Measurements from ENCODE around the gene MAP3K14. TPM values are rescaled to one million over a fixed set of nuclear protein-coding genes. Genes with fewer than 3 reads are reported as not detected.

The MAP3K14 gene
- total RNA-seq, 1 experiment from 2014 or later, result 58.3 TPM

DNA sequence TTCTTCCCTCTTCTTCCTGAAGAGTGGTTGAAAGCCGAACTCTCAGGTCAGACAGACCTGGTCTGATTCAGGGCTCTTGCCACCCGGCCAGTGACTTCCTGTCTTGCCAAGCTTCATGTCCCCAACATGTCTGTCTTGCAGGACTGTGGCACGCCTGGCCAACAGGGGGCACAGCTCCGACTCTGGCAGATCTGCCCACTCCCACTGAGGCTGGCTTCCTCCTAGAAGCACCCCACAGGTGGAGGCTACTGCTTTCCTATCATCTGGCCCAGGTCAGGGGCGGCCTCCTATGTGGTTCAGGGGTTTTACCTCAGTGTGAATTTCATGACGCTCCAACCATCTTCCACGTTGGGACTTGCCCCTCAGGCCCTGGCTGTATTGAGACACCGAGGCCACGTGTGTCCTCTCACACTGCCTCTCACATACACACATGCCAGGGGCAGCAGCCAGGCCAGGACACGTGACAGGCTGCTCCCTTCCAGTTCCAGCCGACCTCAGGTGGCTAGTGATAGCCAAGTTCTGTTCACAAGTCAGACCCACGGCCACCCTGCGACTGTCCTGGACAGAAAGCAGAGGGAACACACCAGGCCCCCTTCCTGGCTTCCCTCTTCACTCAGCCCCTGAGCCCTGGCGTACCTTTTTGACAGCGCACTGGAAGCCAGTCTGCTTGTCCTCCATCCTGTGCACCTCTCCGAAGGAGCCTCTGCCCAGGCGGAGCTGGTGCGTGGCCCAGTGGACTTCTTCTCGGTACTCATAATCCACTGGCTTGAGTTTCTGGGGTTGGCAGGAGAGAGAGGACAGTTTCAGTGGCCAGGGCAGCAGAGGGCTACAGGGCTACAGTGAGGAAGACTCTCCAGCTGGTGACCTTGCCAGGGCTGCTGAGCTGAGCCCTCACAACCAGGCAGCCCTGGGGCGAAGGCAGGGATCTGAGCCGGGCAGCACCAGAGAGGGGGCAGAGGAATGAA is 32.4 kb downstream of the MAP3K14 start:
- H3K9me3 ChIP-seq (ENCODE audit: insufficient read depth, low read depth), result no peaks in the 10 kb centered on the region
- H3K27ac ChIP-seq, result no peak overlapping the region
- H3F3A ChIP-seq (ENCODE audit: insufficient read depth, low read depth), result peaks cover 59% of the 10 kb centered on the region
- CTCF ChIA-PET, result interaction anchor here (0.6 kb wide), 1 partner anchor 9 kb away, joined by 3 read pairs; no protein-coding TSS in a partner anchor
- no TSS peak for BruUV-seq (replicated peaks)
- no peak overlapping the region for H2AFZ ChIP-seq
- no peaks in the 10 kb centered on the region for H3K27me3 ChIP-seq (ENCODE audit: insufficient read depth, low read depth)
- H3K36me3 ChIP-seq (ENCODE audit: low read depth), result peaks cover 49% of the 10 kb centered on the region
- POLR2A ChIA-PET (ENCODE audit: unreplicated experiment), result no interaction called here
- TF ChIP-seq EZH2 (IDR thresholded peaks at IDR 0.05; ENCODE audit: low read depth), result no peak
- TF ChIP-seq, protein P1, sequence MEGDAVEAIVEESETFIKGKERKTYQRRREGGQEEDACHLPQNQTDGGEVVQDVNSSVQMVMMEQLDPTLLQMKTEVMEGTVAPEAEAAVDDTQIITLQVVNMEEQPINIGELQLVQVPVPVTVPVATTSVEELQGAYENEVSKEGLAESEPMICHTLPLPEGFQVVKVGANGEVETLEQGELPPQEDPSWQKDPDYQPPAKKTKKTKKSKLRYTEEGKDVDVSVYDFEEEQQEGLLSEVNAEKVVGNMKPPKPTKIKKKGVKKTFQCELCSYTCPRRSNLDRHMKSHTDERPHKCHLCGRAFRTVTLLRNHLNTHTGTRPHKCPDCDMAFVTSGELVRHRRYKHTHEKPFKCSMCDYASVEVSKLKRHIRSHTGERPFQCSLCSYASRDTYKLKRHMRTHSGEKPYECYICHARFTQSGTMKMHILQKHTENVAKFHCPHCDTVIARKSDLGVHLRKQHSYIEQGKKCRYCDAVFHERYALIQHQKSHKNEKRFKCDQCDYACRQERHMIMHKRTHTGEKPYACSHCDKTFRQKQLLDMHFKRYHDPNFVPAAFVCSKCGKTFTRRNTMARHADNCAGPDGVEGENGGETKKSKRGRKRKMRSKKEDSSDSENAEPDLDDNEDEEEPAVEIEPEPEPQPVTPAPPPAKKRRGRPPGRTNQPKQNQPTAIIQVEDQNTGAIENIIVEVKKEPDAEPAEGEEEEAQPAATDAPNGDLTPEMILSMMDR (conservative IDR thresholded peaks at IDR 0.05), result peak; percentile 56; the same call in 1 of the 2 replicates
- intact Hi-C loops (cut with micrococcal nuclease; ENCODE audit: unreplicated experiment), result no loop called here
- H3K4me3 ChIP-seq, result no peak overlapping the region
- H3K9me2 ChIP-seq (ENCODE audit: insufficient read depth), result no peaks in the 10 kb centered on the region
- H3K4me2 ChIP-seq, result no peak overlapping the region
- H3K4me1 ChIP-seq (replicated peaks; ENCODE audit: insufficient read depth), result no peaks in the 10 kb centered on the region
- DNase-seq, result no peak
- no peaks in the 10 kb centered on the region for H3K79me2 ChIP-seq (ENCODE audit: low read depth)
- H4K20me1 ChIP-seq (ENCODE audit: insufficient read depth), result 0 out of 2 replicates have a peak, but pooled peaks cover 1% of the 10 kb centered on the region

DNA sequence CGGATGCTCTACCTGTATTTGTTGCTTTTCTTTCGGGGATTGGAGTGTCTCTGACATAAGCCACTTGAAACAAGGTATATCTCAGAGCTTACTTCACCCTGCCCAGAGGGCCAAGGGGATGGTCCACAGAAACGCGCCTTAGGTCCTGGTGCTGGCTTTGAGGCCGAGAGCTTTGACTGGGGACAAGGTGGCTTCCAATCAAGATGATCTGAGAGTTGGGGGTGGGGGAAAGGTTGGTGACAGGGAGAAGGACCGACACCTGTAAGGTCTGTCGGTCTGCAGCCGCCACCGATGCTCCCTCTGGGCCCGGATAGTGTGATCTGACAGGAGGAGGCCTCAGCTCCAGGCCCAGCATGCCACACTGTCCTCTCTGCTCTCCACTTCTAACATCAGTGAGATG is 33.1 kb downstream of the MAP3K14 start:
- Histone ChIP-seq H2AFZ (no peak overlapping the region), H3K9me3 (ENCODE audit: insufficient read depth, low read depth) (no peaks in the 10 kb centered on the region), H3K36me3 (ENCODE audit: low read depth) (peaks cover 42% of the 10 kb centered on the region), H4K20me1 (ENCODE audit: insufficient read depth) (no peaks in the 10 kb centered on the region), H3K27ac (no peak overlapping the region), H3K27me3 (ENCODE audit: insufficient read depth, low read depth) (no peaks in the 10 kb centered on the region), H3K4me1 (replicated peaks; ENCODE audit: insufficient read depth) (peaks cover 3% of the 10 kb centered on the region; the same call in 1 of the 2 replicates), H3K4me3 (no peak overlapping the region), H3K79me2 (ENCODE audit: low read depth) (no peaks in the 10 kb centered on the region), H3F3A (ENCODE audit: insufficient read depth, low read depth) (peaks cover 64% of the 10 kb centered on the region), H3K4me2 (no peak overlapping the region), H3K9me2 (ENCODE audit: insufficient read depth) (no peaks in the 10 kb centered on the region)
- no peak for DNase-seq
- ChIA-PET POLR2A (ENCODE audit: unreplicated experiment) (no interaction called here), CTCF (interaction anchor here (0.6 kb wide), 1 partner anchor 10 kb away, joined by 3 read pairs; no protein-coding TSS in a partner anchor)
- BruUV-seq (replicated peaks), result no TSS peak
- no peak for TF ChIP-seq EZH2 (IDR thresholded peaks at IDR 0.05; ENCODE audit: low read depth)
- TF ChIP-seq, protein P1 (conservative IDR thresholded peaks at IDR 0.05), result no peak
- intact Hi-C loops (cut with micrococcal nuclease; ENCODE audit: unreplicated experiment), result no loop called here

DNA sequence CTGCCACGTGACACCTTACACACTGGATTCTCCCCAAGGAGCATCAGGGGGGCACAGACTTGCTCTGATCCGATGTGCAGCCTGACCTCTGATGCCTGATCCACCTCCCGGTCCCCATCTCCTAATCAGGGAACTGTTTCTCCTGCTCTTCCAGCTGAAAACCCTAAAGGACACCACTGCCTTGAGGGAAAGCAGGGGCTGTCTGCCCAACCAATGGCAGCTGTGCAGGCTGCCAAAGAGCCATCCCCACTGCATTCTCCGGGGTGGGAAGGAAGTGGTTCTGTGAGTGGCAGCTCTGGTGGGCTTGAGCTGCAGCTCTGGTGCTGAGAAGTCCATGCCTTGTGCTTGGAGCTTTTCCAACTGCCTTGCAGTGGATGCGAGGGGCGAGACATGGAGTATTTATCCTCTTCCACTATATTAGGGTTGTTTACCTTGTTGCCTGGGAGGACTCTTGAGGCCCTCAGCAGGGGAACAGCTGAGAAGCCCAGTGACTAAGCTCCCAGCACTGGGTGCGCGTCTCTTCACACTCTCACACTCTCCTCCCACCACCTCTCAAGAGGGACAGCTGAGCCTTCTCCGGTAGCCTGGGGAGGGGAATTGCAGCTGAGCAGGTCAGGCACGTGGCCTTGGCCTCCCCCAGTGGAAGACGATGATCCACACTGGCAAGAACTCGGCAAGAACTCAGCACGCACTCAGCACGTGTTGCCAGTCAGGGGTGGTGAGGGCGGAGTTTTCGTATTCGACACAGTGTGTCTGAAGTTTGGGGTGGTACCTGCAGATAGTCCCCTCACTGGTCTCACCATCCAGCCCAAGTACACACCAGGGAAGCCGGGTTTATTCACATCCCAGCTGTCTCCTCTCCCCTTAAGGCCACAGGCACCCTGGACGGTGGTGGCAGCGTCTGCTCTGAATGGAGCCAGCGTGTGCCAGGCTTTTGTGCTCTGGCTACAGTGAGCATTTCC is 33.9 kb downstream of the MAP3K14 start:
- H3K36me3 ChIP-seq (ENCODE audit: low read depth), result peaks cover 38% of the 10 kb centered on the region

More for the DNA sequence above, 33.9 kb downstream of the MAP3K14 start:
- BruUV-seq (replicated peaks), result no TSS peak
- no peak overlapping the region for H3K4me3 ChIP-seq
- POLR2A ChIA-PET (ENCODE audit: unreplicated experiment), result no interaction called here
- intact Hi-C loops (cut with micrococcal nuclease; ENCODE audit: unreplicated experiment), result no loop called here
- H3K27ac ChIP-seq, result no peak overlapping the region
- no peaks in the 10 kb centered on the region for H3K27me3 ChIP-seq (ENCODE audit: insufficient read depth, low read depth)
- peaks cover 10% of the 10 kb centered on the region for H3K4me1 ChIP-seq (replicated peaks; ENCODE audit: insufficient read depth)
- TF ChIP-seq EZH2 (IDR thresholded peaks at IDR 0.05; ENCODE audit: low read depth), result no peak
- TF ChIP-seq, protein P1 (conservative IDR thresholded peaks at IDR 0.05), result no peak
- H3K9me3 ChIP-seq (ENCODE audit: insufficient read depth, low read depth), result no peaks in the 10 kb centered on the region
- CTCF ChIA-PET, result no interaction called here
- no peaks in the 10 kb centered on the region for H3K79me2 ChIP-seq (ENCODE audit: low read depth)
- H3K4me2 ChIP-seq, result no peak overlapping the region
- H3K9me2 ChIP-seq (ENCODE audit: insufficient read depth), result no peaks in the 10 kb centered on the region
- H2AFZ ChIP-seq, result no peak overlapping the region
- DNase-seq, result no peak
- no peaks in the 10 kb centered on the region for H4K20me1 ChIP-seq (ENCODE audit: insufficient read depth)
- peaks cover 64% of the 10 kb centered on the region for H3F3A ChIP-seq (ENCODE audit: insufficient read depth, low read depth)
